Uterus (tissue), 4 donors: ENCODE measurements around the gene TM4SF1. TPM values are rescaled to one million over a fixed set of nuclear protein-coding genes. Genes with fewer than 3 reads are reported as not detected.
"Not testable (repeated sequence)": the region's sequence is repeated elsewhere in the genome, so short reads cannot be mapped to it uniquely, and the experiment has no call there.

Experiments used
- DNase-seq, 2 donors: peaks; one replicate each; pipeline ENCODE4 v3.0.0-alpha.2; 2019 to 2020
- H3K27ac ChIP-seq, 2 donors: fragments of 200-600 bp; sonication (generic); 1 replicate in 1 of 2; 2 replicates in 1 of 2; pipeline ENCODE4 v1.5.1; 2016 to 2018
- H3K27me3 ChIP-seq, 2 donors: fragments of 200-600 bp; sonication (generic); one replicate each; pipeline ENCODE4 v1.5.1; 2018 to 2019; ENCODE audit warnings: control low read depth in 1 of 2
- H3K36me3 ChIP-seq, 2 donors: fragments of 200-600 bp; sonication (generic); one replicate each; pipeline ENCODE4 v1.5.1; 2019; ENCODE audit warnings: control low read depth in 1 of 2
- H3K4me1 ChIP-seq, 2 donors: fragments of 200-600 bp; sonication (generic); one replicate each; pipeline ENCODE4 v1.5.1; 2018 to 2019; ENCODE audit warnings: control low read depth in 1 of 2
- H3K4me3 ChIP-seq, 2 donors: fragments of 200-600 bp; sonication (generic); 1 replicate in 1 of 2; 2 replicates in 1 of 2; pipeline ENCODE4 v1.5.1; 2018 to 2019; ENCODE audit warnings: mild to moderate bottlenecking in 1 of 2
- H3K9me3 ChIP-seq, 2 donors: fragments of 200-600 bp; sonication (generic); one replicate each; pipeline ENCODE4 v1.5.1; 2019; ENCODE audit warnings: control low read depth in 1 of 2
- CTCF ChIP-seq, 4 experiments: fragments of 200-600 bp in 2 of 4; fragments of 450-650 bp in 2 of 4; sonication (generic) in 2 of 4; IDR thresholded peaks; one replicate each; pipeline ENCODE4 v1.5.1; 2016 to 2019; ENCODE audit warnings: antibody characterized with exemption in 4 of 4, mild to moderate bottlenecking in 2 of 4, moderate library complexity in 1 of 4
- POLR2A ChIP-seq, 2 donors: fragments of 450-650 bp; IDR thresholded peaks; one replicate each; pipeline ENCODE4 v1.6.1; 2016; ENCODE audit warnings: antibody characterized with exemption in 2 of 2, mild to moderate bottlenecking in 1 of 2, moderate library complexity in 1 of 2
- intact Hi-C: fragments of 100-400 bp; cut with DNase I; formaldehyde crosslinking; loops from one replicate; pipeline ENCODE4 v1.15.1; 2023; ENCODE audit warnings: low total_unique reads
- total RNA-seq, 4 donors: library from RNA; depleted of rRNA in 3 of 4; stranded (reverse); fragments of >200 nt in 3 of 4; gene quantifications; one replicate each; pipeline versions ENCODE4 v1.1.0 to v1.2.4, GENCODE V29; 2014 to 2023
- donor health status: DM: yes; HTN: yes; CAD: no.

Gene TM4SF1
- total RNA-seq, 4 donors from 2014 or later, result 102 to 118 (median 113) TPM

GRCh38 chr3:149342413-149343380 lies 34.8 kb downstream of the TM4SF1 start:
- Histone ChIP-seq H3K27ac (no peak overlapping the region), H3K4me3 (no peak overlapping the region), H3K27me3 (no peaks in the 10 kb centered on the region), H3K4me1 (peaks cover 0 to 8% of the 10 kb centered on the region in 2 donors), H3K9me3 (no peaks in the 10 kb centered on the region), H3K36me3 (no peaks in the 10 kb centered on the region)
- TF ChIP-seq POLR2A (IDR thresholded peaks at IDR 0.05) (no peak), CTCF (IDR thresholded peaks at IDR 0.05) (no peak)
- DNase-seq, result no peak
- intact Hi-C loops, result no loop called here

GRCh38 chr3:149340310-149340933 lies 37.0 kb downstream of the TM4SF1 start:
- Histone ChIP-seq H3K36me3 (no peaks in the 10 kb centered on the region), H3K4me3 (no peak overlapping the region), H3K4me1 (peaks cover 0 to 8% of the 10 kb centered on the region in 2 donors), H3K9me3 (no peaks in the 10 kb centered on the region), H3K27me3 (no peaks in the 10 kb centered on the region), H3K27ac (peak overlapping the region; percentile 78 to 89)
- intact Hi-C loops, result no loop called here
- DNase-seq, result no peak
- no peak for TF ChIP-seq CTCF (IDR thresholded peaks at IDR 0.05)
- no peak for TF ChIP-seq POLR2A (IDR thresholded peaks at IDR 0.05)

GRCh38 chr3:149339931-149340309 lies 37.5 kb downstream of the TM4SF1 start:
- peak; percentile 72 to 82 for DNase-seq
- Histone ChIP-seq H3K9me3 (no peaks in the 10 kb centered on the region), H3K4me1 (peaks cover 0 to 8% of the 10 kb centered on the region in 2 donors), H3K4me3 (no peak overlapping the region), H3K27ac (peak overlapping the region; percentile 78 to 89), H3K36me3 (no peaks in the 10 kb centered on the region), H3K27me3 (no peaks in the 10 kb centered on the region)
- intact Hi-C loops, result no loop called here
- TF ChIP-seq CTCF (IDR thresholded peaks at IDR 0.05) (no peak), POLR2A (IDR thresholded peaks at IDR 0.05) (no peak)

- H3K9me3 ChIP-seq, H3K4me1 ChIP-seq, H3K4me3 ChIP-seq, H3K27ac ChIP-seq, intact Hi-C loops, H3K27me3 ChIP-seq, DNase-seq, H3K36me3 ChIP-seq: not testable (repeated sequence)
Measured at GRCh38 chr3:149337486-149337885, 40.0 kb downstream of the TM4SF1 start.

- no peaks in the 10 kb centered on the region for H3K36me3 ChIP-seq
- H3K9me3 ChIP-seq, result no peaks in the 10 kb centered on the region
- no peak for TF ChIP-seq POLR2A (IDR thresholded peaks at IDR 0.05)
- TF ChIP-seq CTCF (IDR thresholded peaks at IDR 0.05), result no peak
- H3K27me3 ChIP-seq, result no peaks in the 10 kb centered on the region
- peak overlapping the region in 1 of 2 donors; percentile 27 for H3K27ac ChIP-seq
- H3K4me1 ChIP-seq, result peaks cover 0 to 8% of the 10 kb centered on the region in 2 donors
- intact Hi-C loops, result no loop called here
- H3K4me3 ChIP-seq, result no peak overlapping the region
- no peak for DNase-seq
Measured at GRCh38 chr3:149336925-149337324, 40.5 kb downstream of the TM4SF1 start.
